ENCODE measurements around the gene P3H2. TPM values are rescaled to one million over a fixed set of nuclear protein-coding genes. Genes with fewer than 3 reads are reported as not detected.

Gene P3H2
- total and polyA plus RNA-seq, 2 donors (not counting 1 experiment from before 2014, with no cell fraction given) = 20.5 to 21.6 TPM

- Histone ChIP-seq H3K4me2 (ENCODE audit: extremely low read depth, insufficient read depth, low read length) (no peak overlapping the region), H3K36me3 (ENCODE audit: control insufficient read depth, insufficient read depth, low read length) (no peaks in the 10 kb centered on the region), H3K4me3 (replicated peaks in 1 of 4; ENCODE audit: control extremely low read depth in 1 of 4, insufficient read depth in 1 of 4, low read depth in 3 of 4, low read length in 4 of 4) (no peak overlapping the region), H2AFZ (ENCODE audit: low read length) (no peak overlapping the region), H3K79me2 (ENCODE audit: control insufficient read depth, insufficient read depth, low read length) (no peaks in the 10 kb centered on the region), H4K20me1 (ENCODE audit: control insufficient read depth, extremely low read depth, insufficient read depth, low read length) (no peaks in the 10 kb centered on the region), H3K9ac (ENCODE audit: insufficient read depth, low read length) (no peak overlapping the region), H3K27me3 (ENCODE audit: control insufficient read depth, insufficient read depth, low read length) (no peaks in the 10 kb centered on the region), H3K9me3 (ENCODE audit: control insufficient read depth, insufficient read depth, low read depth, low read length) (no peaks in the 10 kb centered on the region), H3K27ac (ENCODE audit: insufficient read depth, low read length) (no peak overlapping the region), H3K4me1 (ENCODE audit: control insufficient read depth, extremely low read depth, insufficient read depth, low read length) (no peaks in the 10 kb centered on the region)
- no peak for TF ChIP-seq CTCF (conservative IDR thresholded peaks at IDR 0.05 in 1 of 2, IDR thresholded peaks at IDR 0.05 in 1 of 2; ENCODE audit: low read depth in 1 of 2, low read length in 2 of 2)
- TF ChIP-seq EZH2 (IDR thresholded peaks at IDR 0.05; ENCODE audit: low read length, missing control alignments) = no peak
- DNase-seq (ENCODE audit: low read depth in 2 of 2) = no peak
Observed at GRCh38 chr3:189988854-189989253, 131.8 kb downstream of the P3H2 start.

GRCh38 chr3:189988322-189988721, 132.4 kb downstream of the P3H2 start:
- H3K79me2 ChIP-seq (ENCODE audit: control insufficient read depth, insufficient read depth, low read length) = no peaks in the 10 kb centered on the region
- no peaks in the 10 kb centered on the region for H3K36me3 ChIP-seq (ENCODE audit: control insufficient read depth, insufficient read depth, low read length)
- no peak for DNase-seq (ENCODE audit: low read depth in 2 of 2)
- no peaks in the 10 kb centered on the region for H3K4me1 ChIP-seq (ENCODE audit: control insufficient read depth, extremely low read depth, insufficient read depth, low read length)
- H3K9me3 ChIP-seq (ENCODE audit: control insufficient read depth, insufficient read depth, low read depth, low read length) = no peaks in the 10 kb centered on the region
- no peak overlapping the region for H3K27ac ChIP-seq (ENCODE audit: insufficient read depth, low read length)
- H3K27me3 ChIP-seq (ENCODE audit: control insufficient read depth, insufficient read depth, low read length) = no peaks in the 10 kb centered on the region
- H3K4me3 ChIP-seq (replicated peaks in 1 of 4; ENCODE audit: control extremely low read depth in 1 of 4, insufficient read depth in 1 of 4, low read depth in 3 of 4, low read length in 4 of 4) = no peak overlapping the region
- no peaks in the 10 kb centered on the region for H4K20me1 ChIP-seq (ENCODE audit: control insufficient read depth, extremely low read depth, insufficient read depth, low read length)
- H2AFZ ChIP-seq (ENCODE audit: low read length) = no peak overlapping the region
- H3K9ac ChIP-seq (ENCODE audit: insufficient read depth, low read length) = no peak overlapping the region
- TF ChIP-seq EZH2 (IDR thresholded peaks at IDR 0.05; ENCODE audit: low read length, missing control alignments) (no peak), CTCF (conservative IDR thresholded peaks at IDR 0.05 in 1 of 2, IDR thresholded peaks at IDR 0.05 in 1 of 2; ENCODE audit: low read depth in 1 of 2, low read length in 2 of 2) (no peak)
- H3K4me2 ChIP-seq (ENCODE audit: extremely low read depth, insufficient read depth, low read length) = no peak overlapping the region

- no peaks in the 10 kb centered on the region for H3K79me2 ChIP-seq (ENCODE audit: control insufficient read depth, insufficient read depth, low read length)
- DNase-seq (ENCODE audit: low read depth in 2 of 2) = peak in 1 of 2 donors; percentile 66
- no peak for TF ChIP-seq EZH2 (IDR thresholded peaks at IDR 0.05; ENCODE audit: low read length, missing control alignments)
- no peak for TF ChIP-seq CTCF (conservative IDR thresholded peaks at IDR 0.05 in 1 of 2, IDR thresholded peaks at IDR 0.05 in 1 of 2; ENCODE audit: low read depth in 1 of 2, low read length in 2 of 2)
- H2AFZ ChIP-seq (ENCODE audit: low read length) = no peak overlapping the region
- no peaks in the 10 kb centered on the region for H3K36me3 ChIP-seq (ENCODE audit: control insufficient read depth, insufficient read depth, low read length)
- no peak overlapping the region for H3K27ac ChIP-seq (ENCODE audit: insufficient read depth, low read length)
- H3K4me2 ChIP-seq (ENCODE audit: extremely low read depth, insufficient read depth, low read length) = no peak overlapping the region
- no peaks in the 10 kb centered on the region for H3K9me3 ChIP-seq (ENCODE audit: control insufficient read depth, insufficient read depth, low read depth, low read length)
- no peaks in the 10 kb centered on the region for H4K20me1 ChIP-seq (ENCODE audit: control insufficient read depth, extremely low read depth, insufficient read depth, low read length)
- H3K9ac ChIP-seq (ENCODE audit: insufficient read depth, low read length) = no peak overlapping the region
- peaks cover 2% of the 10 kb centered on the region for H3K4me1 ChIP-seq (ENCODE audit: control insufficient read depth, extremely low read depth, insufficient read depth, low read length)
- no peak overlapping the region for H3K4me3 ChIP-seq (replicated peaks in 1 of 4; ENCODE audit: control extremely low read depth in 1 of 4, insufficient read depth in 1 of 4, low read depth in 3 of 4, low read length in 4 of 4)
- no peaks in the 10 kb centered on the region for H3K27me3 ChIP-seq (ENCODE audit: control insufficient read depth, insufficient read depth, low read length)
Observed at GRCh38 chr3:189985948-189986347, 134.7 kb downstream of the P3H2 start.
